K562 (cell line): ENCODE measurements around the gene ALDOC. TPM values are rescaled to one million over a fixed set of nuclear protein-coding genes. Genes with fewer than 3 reads are reported as not detected.

Source experiments
- ATAC-seq: fragments of 200-7000 bp; cut with Tn5 transposase; 3 replicates; pipeline ENCODE4 v1.9.1; 2020; ENCODE audit warnings: moderate library complexity
- BruUV-seq: library from RNA; stranded (reverse); fragments of 400-500 nt; replicated peaks from 2 replicates; lab custom pipeline; 2021; lab: Mats Ljungman, UMichigan
- CTCF ChIA-PET: fragments of 300-600 bp; formaldehyde crosslinking; extraction: SDS; loops from one replicate; lab custom pipeline; 2021; ENCODE audit warnings: low intra/inter-chr PET ratio; lab: Yijun Ruan, JAX
- POLR2A ChIA-PET: fragments of 300-600, 350-650 bp; sonication (Branson Sonifier 250); formaldehyde crosslinking; extraction: SDS; loops from one replicate; lab custom pipeline; 2021; ENCODE audit warnings: antibody characterized with exemption, inconsistent platforms; lab: Yijun Ruan, JAX
- DNase-seq, 4 experiments: peaks; one replicate each; pipeline versions ENCODE4 v3.0.0 to v3.0.0-alpha.2; 2011 to 2018; ENCODE audit warnings: low spot score in 3 of 4, mixed read lengths in 3 of 4; ENCODE audit errors: extremely low read depth in 1 of 4
- FAIRE-seq: peaks from 2 replicates; lab custom pipeline; 2011; peaks lifted over from hg19 to GRCh38; lab: Jason Lieb, UNC
- H2AFZ ChIP-seq: 2 replicates; pipeline ENCODE4 v1.6.0; 2011; ENCODE audit warnings: low read depth, low read length, control low read depth, inconsistent platforms
- H3K27ac ChIP-seq: fragments of 200-600 bp; 3 replicates; pipeline ENCODE4 v1.8.0; 2011; ENCODE audit warnings: low read depth, mild to moderate bottlenecking, control low read depth, inconsistent platforms, low read length, moderate library complexity, mixed read lengths; ENCODE audit errors: extremely low read depth
- H3K27me3 ChIP-seq, 2 experiments: fragments of 300-600 bp in 1 of 2; 2 replicates in 1 of 2; 3 replicates in 1 of 2; pipeline versions ENCODE4 v1.6.0 to v1.8.0; 2011; ENCODE audit warnings: inconsistent platforms in 2 of 2, low read length in 2 of 2, mild to moderate bottlenecking in 1 of 2, mixed read lengths in 1 of 2, moderate library complexity in 1 of 2; ENCODE audit not compliant: control insufficient read depth in 2 of 2, insufficient read depth in 2 of 2
- H3K36me3 ChIP-seq: fragments of 300-600 bp; 3 replicates; pipeline ENCODE4 v1.8.0; 2011; ENCODE audit warnings: mild to moderate bottlenecking, low read length, inconsistent platforms; ENCODE audit not compliant: control insufficient read depth, insufficient read depth
- H3K4me1 ChIP-seq, 2 experiments: fragments of 200-600 bp in 1 of 2; replicated peaks in 1 of 2; 2 replicates in 1 of 2; 3 replicates in 1 of 2; pipeline versions ENCODE4 v1.5.1 to v1.8.0; 2011; ENCODE audit warnings: inconsistent platforms in 2 of 2, low read length in 2 of 2, mild to moderate bottlenecking in 1 of 2, mixed read lengths in 1 of 2, moderate library complexity in 1 of 2; ENCODE audit not compliant: control insufficient read depth in 2 of 2, insufficient read depth in 2 of 2
- H3K4me2 ChIP-seq: 2 replicates; pipeline ENCODE4 v1.6.1; 2011; ENCODE audit warnings: low read length, control low read depth, inconsistent platforms, mixed read lengths; ENCODE audit not compliant: insufficient read depth
- H3K4me3 ChIP-seq: fragments of 200-600 bp; sonication (generic), shearing (Covaris generic); 2 replicates; pipeline ENCODE4 v1.5.1; 2016; ENCODE audit warnings: control low read depth, inconsistent platforms
- H3K79me2 ChIP-seq: fragments of 200-600 bp; 3 replicates; pipeline ENCODE4 v1.8.0; 2011; ENCODE audit warnings: low read length, inconsistent platforms; ENCODE audit not compliant: control insufficient read depth, insufficient read depth
- H3K9ac ChIP-seq, 2 experiments: 2 replicates each; pipeline versions ENCODE4 v1.6.0 to v1.6.1; 2011; ENCODE audit warnings: low read depth in 2 of 2, low read length in 2 of 2, control low read depth in 1 of 2, inconsistent platforms in 1 of 2, mild to moderate bottlenecking in 1 of 2, mixed read lengths in 1 of 2; ENCODE audit not compliant: insufficient read depth in 1 of 2
- H3K9me1 ChIP-seq: one replicate; pipeline ENCODE4 v1.6.0; 2011; ENCODE audit warnings: inconsistent platforms, mild to moderate bottlenecking, low read length, moderate library complexity; ENCODE audit not compliant: control insufficient read depth, insufficient read depth
- H3K9me3 ChIP-seq: replicated peaks from 2 replicates; pipeline ENCODE4 v1.5.1; 2011; ENCODE audit warnings: low read depth, low read length, inconsistent platforms; ENCODE audit not compliant: control insufficient read depth, insufficient read depth
- H4K20me1 ChIP-seq: replicated peaks from 2 replicates; pipeline ENCODE4 v1.6.1; 2011; ENCODE audit warnings: low read length, inconsistent platforms, mixed read lengths; ENCODE audit not compliant: control insufficient read depth, insufficient read depth
- ADNP ChIP-seq: fragments of 200-800 bp; sonication (Bioruptor generic); IDR thresholded peaks from 2 replicates; pipeline ENCODE4 v1.6.1; 2016; ENCODE audit warnings: missing genetic modification characterization, missing compliant biosample characterization
- CBX8 ChIP-seq: fragments of 200-600 bp; sonication (generic); IDR thresholded peaks from 2 replicates; pipeline ENCODE4 v1.6.1; 2012; ENCODE audit warnings: borderline replicate concordance, mixed run types, low read depth, mild to moderate bottlenecking, moderate library complexity, mixed read lengths, low read length, control low read depth, inconsistent platforms; ENCODE audit not compliant: poor library complexity, severe bottlenecking; ENCODE audit errors: extremely low read depth
- ETV5 ChIP-seq: sonication (generic); formaldehyde crosslinking; IDR thresholded peaks from 2 replicates; pipeline ENCODE4 v1.4.0; 2020; ENCODE audit warnings: low read depth, mild to moderate bottlenecking, missing genetic modification reagents
- GABPB1 ChIP-seq: sonication (generic); formaldehyde crosslinking; IDR thresholded peaks from 2 replicates; pipeline ENCODE4 v1.8.0; 2022; ENCODE audit warnings: mild to moderate bottlenecking, missing genetic modification reagents
- GATA2 ChIP-seq: sonication (generic); formaldehyde crosslinking; IDR thresholded peaks from 2 replicates; pipeline ENCODE4 v1.4.0; 2020; ENCODE audit warnings: mild to moderate bottlenecking, missing genetic modification reagents
- KAT8 ChIP-seq: fragments of 450-650 bp; IDR thresholded peaks from 2 replicates; pipeline ENCODE4 v1.6.1; 2016; ENCODE audit warnings: low read depth, mild to moderate bottlenecking
- MBD2 ChIP-seq: sonication (generic); IDR thresholded peaks from 2 replicates; pipeline ENCODE4 v1.6.1; 2016; ENCODE audit warnings: low read depth, borderline replicate concordance
- PHF21A ChIP-seq: fragments of 450-650 bp; IDR thresholded peaks from 2 replicates; pipeline ENCODE4 v1.6.1; 2017; ENCODE audit warnings: low read depth, borderline replicate concordance
- TBP ChIP-seq: optimal IDR thresholded peaks from 2 replicates; pipeline ENCODE3; 2011; ENCODE audit warnings: low read depth, low read length, improper control_type of control experiment
- TCF3 ChIP-seq: sonication (generic); formaldehyde crosslinking; IDR thresholded peaks from 2 replicates; pipeline ENCODE4 v1.4.0; 2020; ENCODE audit warnings: mild to moderate bottlenecking, missing genetic modification reagents
- WGBS: fragments of 100-300 bp; shearing (Covaris generic); methylation state at CpG from one replicate; pipeline ENCODE4 v1.1.6; 2016; ENCODE audit warnings: low coverage, mixed read lengths; ENCODE audit not compliant: insufficient coverage; ENCODE audit errors: missing lambda C conversion rate; 5-methylcytosine and 5-hydroxymethylcytosine counted together
- in situ Hi-C: fragments of 300-500 bp; cut with MboI; formaldehyde crosslinking; loops from 4 replicates; pipeline ENCODE4 v1.15.0; 2018; ENCODE audit warnings: inconsistent platforms, mixed read lengths
- intact Hi-C: fragments of 100-400 bp; cut with micrococcal nuclease; formaldehyde crosslinking; loops from 2 replicates; pipeline ENCODE4 v1.14.2; 2022
- polyA plus RNA-seq, 8 experiments: library from polyadenylated mRNA; depleted of rRNA in 4 of 8; stranded (reverse) in 5 of 8; unstranded in 3 of 8; fragments of >200 nt; fragmentation: Nextera tagmentation in 2 of 8; fragmentation: Illumina TruSeq in 1 of 8; extraction: Ambion mirVana in 2 of 8; extraction: Trizol in 1 of 8; gene quantifications; 2 replicates each; pipeline versions ENCODE4 v1.2.1 to v1.2.3, GENCODE V29; 2011 to 2014; ENCODE audit warnings: inconsistent platforms in 1 of 8, missing spikeins in 1 of 8
- total RNA-seq, 7 experiments: library from RNA; depleted of rRNA in 6 of 7; stranded (reverse); fragments of >200 nt in 6 of 7; fragmentation: Illumina TruSeq in 2 of 7; extraction: Trizol in 2 of 7; gene quantifications; 2 replicates each; pipeline versions ENCODE4 v1.2.1 to v1.2.3, GENCODE V29; 2011 to 2021; ENCODE audit warnings: low replicate concordance in 1 of 7

ALDOC gene
- total and polyA plus RNA-seq, 9 of the 15 experiments (the other 6 are each of a cell fraction or from before 2014, with no cell fraction given): 43.2 to 263 (median 99.2) TPM

DNA sequence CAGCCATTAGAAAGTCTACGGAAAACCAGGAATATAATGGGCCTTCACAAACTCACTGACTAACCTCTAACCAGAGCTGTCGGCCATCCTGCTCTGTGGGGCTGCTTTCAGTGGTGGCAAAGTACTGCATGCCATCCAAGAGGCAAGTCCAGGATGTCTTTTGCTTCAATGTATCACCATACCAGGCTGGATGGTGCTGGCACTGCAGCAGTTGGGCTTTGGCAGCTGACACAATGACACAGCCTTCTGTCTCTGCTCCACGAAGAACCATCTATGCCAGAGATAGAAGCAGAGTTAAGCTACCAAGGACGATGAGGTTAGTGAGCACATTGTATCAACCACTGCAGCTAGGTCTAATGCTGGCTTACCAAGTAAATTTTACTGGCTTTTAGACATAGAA is 47.0 kb upstream of the ALDOC start:
- TF ChIP-seq ADNP (tag): no peak
- TF ChIP-seq GATA2 (CRISPR knock-in tag): no peak
- no peak for TF ChIP-seq PHF21A
- TF ChIP-seq KAT8: no peak
- no peak for TF ChIP-seq ETV5 (CRISPR knock-in tag)
- no peak for TF ChIP-seq TBP
- TF ChIP-seq MBD2: no peak
- no peak for TF ChIP-seq CBX8
- TF ChIP-seq GABPB1 (CRISPR knock-in tag): no peak
- TF ChIP-seq TCF3 (CRISPR knock-in tag): no peak
- no peak overlapping the region for H3K9ac ChIP-seq
- FAIRE-seq (no peak), DNase-seq (no peak), ATAC-seq (no peak)
- H3K27me3 ChIP-seq: no peaks in the 10 kb centered on the region
- no peaks in the 10 kb centered on the region for H3K4me1 ChIP-seq
- H3K4me3 ChIP-seq: no peak overlapping the region
- POLR2A ChIA-PET: interaction anchor here (0.6 to 1.7 kb wide), 6 partner anchors 11 to 192 kb away, joined by 3 to 7 read pairs (median 4); partner anchors contain the start of gene BLTP2
- H4K20me1 ChIP-seq: no peaks in the 10 kb centered on the region
- in situ Hi-C loops (no loop called here), intact Hi-C loops (no loop called here)
- no peaks in the 10 kb centered on the region for H3K79me2 ChIP-seq
- H3K27ac ChIP-seq: no peak overlapping the region
- H3K36me3 ChIP-seq: peaks cover 96% of the 10 kb centered on the region
- no peak overlapping the region for H3K4me2 ChIP-seq
- BruUV-seq: no TSS peak
- 89% methylated on average over 4 of the region's 4 CpGs for WGBS
- H3K9me1 ChIP-seq: no peaks in the 10 kb centered on the region
- CTCF ChIA-PET: no interaction called here
- H3K9me3 ChIP-seq: no peaks in the 10 kb centered on the region
- no peak overlapping the region for H2AFZ ChIP-seq
